ENCODE results near the gene DUSP6.
"Not testable (repeated sequence)": the region's sequence is repeated elsewhere in the genome, so short reads cannot be mapped to it uniquely, and the experiment has no call there.

DUSP6 gene

GRCh38 chr12:89343127-89343526 is 9.2 kb downstream of the DUSP6 start:
- DNase-seq (ENCODE audit: low spot score) = no peak
- no peak for TF ChIP-seq CTCF (IDR thresholded peaks at IDR 0.05; ENCODE audit: extremely low read depth, missing control alignments)

- no peak for TF ChIP-seq CTCF (IDR thresholded peaks at IDR 0.05; ENCODE audit: extremely low read depth, missing control alignments)
- DNase-seq (ENCODE audit: low spot score) = no peak
Observed at GRCh38 chr12:89340861-89341260, 11.4 kb downstream of the DUSP6 start.

- TF ChIP-seq CTCF (IDR thresholded peaks at IDR 0.05; ENCODE audit: extremely low read depth, missing control alignments) = no peak
- DNase-seq (ENCODE audit: low spot score) = no peak
Observed at GRCh38 chr12:89339526-89339925, 12.8 kb downstream of the DUSP6 start.

- not testable (repeated sequence) for DNase-seq (ENCODE audit: low spot score)
Observed at GRCh38 chr12:89337136-89337535, 15.2 kb downstream of the DUSP6 start.

- no peak for TF ChIP-seq CTCF (IDR thresholded peaks at IDR 0.05; ENCODE audit: extremely low read depth, missing control alignments)
- no peak for DNase-seq (ENCODE audit: low spot score)
Observed at GRCh38 chr12:89335452-89336244, 16.7 kb downstream of the DUSP6 start.

GRCh38 chr12:89334548-89335169 is 17.6 kb downstream of the DUSP6 start:
- no peak for TF ChIP-seq CTCF (IDR thresholded peaks at IDR 0.05; ENCODE audit: extremely low read depth, missing control alignments)
- no peak for DNase-seq (ENCODE audit: low spot score)

- no peak for TF ChIP-seq CTCF (IDR thresholded peaks at IDR 0.05; ENCODE audit: extremely low read depth, missing control alignments)
- no peak for DNase-seq (ENCODE audit: low spot score)
Observed at GRCh38 chr12:89333564-89334252, 18.6 kb downstream of the DUSP6 start.
